ENCODE data around the gene MAN1A2.

GRCh38 chr1:117362986-117363385 lies 4.3 kb upstream of the MAN1A2 start:
- TF ChIP-seq EZH2phosphoT487 (IDR thresholded peaks at IDR 0.05; ENCODE audit: insufficient read depth, low read depth) (no peak), EZH2 (IDR thresholded peaks at IDR 0.05; ENCODE audit: insufficient read depth, poor library complexity, severe bottlenecking) (no peak)
